HCT116 (cell line): ENCODE data around the gene TRPC4. TPM values are rescaled to one million over a fixed set of nuclear protein-coding genes. Genes with fewer than 3 reads are reported as not detected.

ENCODE experiments used
- ATAC-seq: fragments of 200-7000 bp; cut with Tn5 transposase; 2 replicates; pipeline ENCODE4 v1.9.1; 2020; ENCODE audit warnings: mild to moderate bottlenecking, moderate library complexity
- BruUV-seq: library from RNA; stranded (reverse); fragments of 400-500 nt; replicated peaks from 2 replicates; lab custom pipeline; 2021; lab: Mats Ljungman, UMichigan
- CTCF ChIA-PET: fragments of 300-600 bp; sonication (Branson Sonifier 250); formaldehyde crosslinking; loops from one replicate; lab custom pipeline; 2021; ENCODE audit warnings: antibody characterized with exemption; lab: Charles Lee
- POLR2A ChIA-PET: fragments of 300-600, 350-600 bp; sonication (Branson Sonifier 250); formaldehyde crosslinking; loops from one replicate; lab custom pipeline; 2021; ENCODE audit warnings: antibody characterized with exemption; lab: Charles Lee
- RAD21 ChIA-PET, 2 experiments: fragments of 300-600 bp; sonication (Branson Sonifier 250); formaldehyde crosslinking; loops; one replicate each; lab custom pipeline; 2023; ENCODE audit warnings: low total read pairs in 2 of 2; ENCODE audit not compliant: uncharacterized antibody in 2 of 2, unreplicated experiment in 2 of 2, low non-redundant PET in 1 of 2; lab: Charles Lee
- DNase-seq: peaks from one replicate; pipeline ENCODE4 v3.0.0-alpha.2; 2010; ENCODE audit warnings: low read depth, low spot score
- H2AFZ ChIP-seq: fragments of 200-600 bp; shearing (Covaris generic), sonication (generic); 2 replicates; pipeline ENCODE4 v1.6.1; 2017; ENCODE audit warnings: low read depth, mixed run types, mixed read lengths, antibody characterized with exemption, low read length; ENCODE audit not compliant: poor library complexity, severe bottlenecking
- H3K27ac ChIP-seq: 2 replicates; pipeline ENCODE4 v1.5.1; 2012; ENCODE audit warnings: low read depth, low read length
- H3K27me3 ChIP-seq: fragments of 200-600 bp; sonication (generic); 2 replicates; pipeline ENCODE4 v1.6.1; 2016; ENCODE audit warnings: mixed run types, low read length, mixed read lengths; ENCODE audit not compliant: insufficient read depth
- H3K36me3 ChIP-seq, 2 experiments: fragments of 200-500 bp in 1 of 2; fragments of 200-600 bp in 1 of 2; sonication (Bioruptor generic) in 1 of 2; sonication (generic) in 1 of 2; 2 replicates each; pipeline versions ENCODE4 v1.5.1 to v1.6.1; 2014 to 2016; ENCODE audit warnings: low read length in 2 of 2, inconsistent platforms in 1 of 2, mixed read lengths in 1 of 2, mixed run types in 1 of 2; ENCODE audit not compliant: insufficient read depth in 2 of 2, control insufficient read depth in 1 of 2
- H3K4me1 ChIP-seq, 2 experiments: fragments of 200-600 bp in 1 of 2; sonication (generic) in 1 of 2; 2 replicates each; pipeline versions ENCODE4 v1.5.1 to v1.6.1; 2012 to 2017; ENCODE audit warnings: low read length in 2 of 2, inconsistent platforms in 1 of 2, mild to moderate bottlenecking in 1 of 2, mixed read lengths in 1 of 2, mixed run types in 1 of 2, moderate library complexity in 1 of 2; ENCODE audit not compliant: insufficient read depth in 2 of 2, control insufficient read depth in 1 of 2
- H3K4me2 ChIP-seq: fragments of 200-600 bp; sonication (generic); 2 replicates; pipeline ENCODE4 v1.6.1; 2017; ENCODE audit warnings: mixed run types, low read length, mixed read lengths
- H3K4me3 ChIP-seq, 2 experiments: fragments of 200-600 bp in 1 of 2; sonication (generic) in 1 of 2; replicated peaks in 1 of 2; 2 replicates each; pipeline ENCODE4 v1.5.1; 2011 to 2016; ENCODE audit warnings: low read length in 2 of 2, control low read depth in 1 of 2, low read depth in 1 of 2, mild to moderate bottlenecking in 1 of 2, mixed read lengths in 1 of 2, mixed run types in 1 of 2
- H3K79me2 ChIP-seq: fragments of 200-600 bp; sonication (generic); 2 replicates; pipeline ENCODE4 v1.6.1; 2017; ENCODE audit warnings: mild to moderate bottlenecking, mixed run types, low read length, moderate library complexity, mixed read lengths; ENCODE audit not compliant: insufficient read depth
- H3K9ac ChIP-seq: fragments of 200-600 bp; sonication (generic); 2 replicates; pipeline ENCODE4 v1.6.1; 2016; ENCODE audit warnings: low read length, mixed read lengths
- H3K9me2 ChIP-seq: fragments of 200-600 bp; sonication (generic), shearing (Covaris generic); 2 replicates; pipeline ENCODE4 v1.6.1; 2017; ENCODE audit warnings: mixed run types, mild to moderate bottlenecking, moderate library complexity; ENCODE audit not compliant: insufficient read depth
- H3K9me3 ChIP-seq, 2 experiments: fragments of 200-500 bp in 1 of 2; fragments of 200-600 bp in 1 of 2; sonication (Bioruptor generic) in 1 of 2; sonication (generic) in 1 of 2; 2 replicates each; pipeline ENCODE4 v1.6.1; 2014 to 2017; ENCODE audit warnings: low read length in 2 of 2, mixed read lengths in 2 of 2, inconsistent platforms in 1 of 2, low read depth in 1 of 2, mild to moderate bottlenecking in 1 of 2, mixed run types in 1 of 2, moderate library complexity in 1 of 2; ENCODE audit not compliant: control insufficient read depth in 1 of 2, insufficient read depth in 1 of 2
- H4K20me1 ChIP-seq: fragments of 200-600 bp; sonication (generic), shearing (Covaris generic); 2 replicates; pipeline ENCODE4 v1.6.1; 2017; ENCODE audit warnings: mixed run types, mild to moderate bottlenecking, moderate library complexity; ENCODE audit not compliant: insufficient read depth
- ATF3 ChIP-seq: IDR thresholded peaks from 2 replicates; pipeline ENCODE4 v1.6.1; 2012
- CEBPB ChIP-seq: IDR thresholded peaks from 2 replicates; pipeline ENCODE4 v1.6.1; 2012; ENCODE audit warnings: low read depth
- CTCF ChIP-seq, 3 experiments: fragments of 200-600 bp in 1 of 3; sonication (generic) in 1 of 3; IDR thresholded peaks in 2 of 3; conservative IDR thresholded peaks in 1 of 3; 2 replicates each; pipeline ENCODE4 v1.5.1; 2012 to 2017; ENCODE audit warnings: low read depth in 2 of 3, low read length in 2 of 3, antibody characterized with exemption in 1 of 3, borderline replicate concordance in 1 of 3, control low read depth in 1 of 3, mild to moderate bottlenecking in 1 of 3, mixed read lengths in 1 of 3, mixed run types in 1 of 3, moderate library complexity in 1 of 3; ENCODE audit not compliant: insufficient read depth in 1 of 3
- EGR1 ChIP-seq: IDR thresholded peaks from 2 replicates; pipeline ENCODE4 v1.6.1; 2012; ENCODE audit warnings: low read depth
- ELF1 ChIP-seq: IDR thresholded peaks from 2 replicates; pipeline ENCODE4 v1.6.1; 2012; ENCODE audit warnings: low read depth, borderline replicate concordance
- EZH2 ChIP-seq: fragments of 200-600 bp; sonication (generic); IDR thresholded peaks from 2 replicates; pipeline ENCODE4 v1.6.1; 2017; ENCODE audit warnings: antibody characterized with exemption, mixed run types
- EZH2phosphoT487 ChIP-seq: fragments of 200-600 bp; IDR thresholded peaks from 2 replicates; pipeline ENCODE4 v1.6.1; 2018; ENCODE audit warnings: antibody characterized with exemption, borderline replicate concordance
- FOSL1 ChIP-seq: IDR thresholded peaks from 2 replicates; pipeline ENCODE4 v1.6.1; 2012; ENCODE audit warnings: low read depth
- POLR2A ChIP-seq: IDR thresholded peaks from 2 replicates; pipeline ENCODE4 v1.7.0; 2011; ENCODE audit warnings: borderline replicate concordance; ENCODE audit not compliant: insufficient read depth, insufficient read length; ENCODE audit errors: extremely low read depth
- POLR2AphosphoS5 ChIP-seq: IDR thresholded peaks from 2 replicates; pipeline ENCODE4 v1.6.1; 2011; ENCODE audit warnings: mild to moderate bottlenecking, low read depth, low read length, moderate library complexity
- RAD21 ChIP-seq: IDR thresholded peaks from 2 replicates; pipeline ENCODE4 v1.6.1; 2012; ENCODE audit warnings: low read depth, mild to moderate bottlenecking
- SP1 ChIP-seq: IDR thresholded peaks from 2 replicates; pipeline ENCODE4 v1.6.1; 2012; ENCODE audit warnings: low read depth
- SRF ChIP-seq: IDR thresholded peaks from 2 replicates; pipeline ENCODE4 v1.6.1; 2012; ENCODE audit warnings: low read depth
- TCF7L2 ChIP-seq: IDR thresholded peaks from 2 replicates; pipeline ENCODE4 v1.7.0; 2011; ENCODE audit warnings: borderline replicate concordance, inconsistent platforms; ENCODE audit not compliant: insufficient read depth, insufficient read length; ENCODE audit errors: extremely low read depth
- YY1 ChIP-seq: IDR thresholded peaks from 2 replicates; pipeline ENCODE4 v1.6.1; 2011; ENCODE audit warnings: low read length, low read depth, moderate library complexity, mild to moderate bottlenecking; ENCODE audit not compliant: insufficient replicate concordance; ENCODE audit errors: extremely low read depth
- ZFX ChIP-seq: fragments of 450-650 bp; IDR thresholded peaks from 2 replicates; pipeline ENCODE4 v1.6.1; 2017
- ZNF274 ChIP-seq: fragments of 200-500 bp; sonication (Bioruptor generic); IDR thresholded peaks from 2 replicates; pipeline ENCODE4 v1.6.1; 2014; ENCODE audit warnings: mild to moderate bottlenecking, low read depth, low read length, inconsistent platforms
- intact Hi-C: fragments of 100-400 bp; cut with micrococcal nuclease; formaldehyde crosslinking; loops from 2 replicates; pipeline ENCODE4 v1.10.0; 2022
- total RNA-seq: library from RNA; stranded (reverse); gene quantifications from one replicate; pipeline ENCODE4 v1.2.1, GENCODE V29; 2021; ENCODE audit not compliant: unreplicated experiment
- TF ChIP-seq, protein P1 (sequence below): IDR thresholded peaks from 2 replicates; pipeline ENCODE4 v1.6.1; 2011; ENCODE audit warnings: mild to moderate bottlenecking, low read length, moderate library complexity; ENCODE audit not compliant: insufficient replicate concordance; ENCODE audit errors: extremely low read depth

The TRPC4 gene
- total RNA-seq, 1 experiment from 2014 or later = not detected

- Histone ChIP-seq H3K9me2 (no peaks in the 10 kb centered on the region), H3K36me3 (no peaks in the 10 kb centered on the region), H3K4me2 (no peak overlapping the region), H3K4me1 (no peaks in the 10 kb centered on the region), H2AFZ (no peak overlapping the region), H3K79me2 (no peaks in the 10 kb centered on the region), H3K4me3 (no peak overlapping the region), H4K20me1 (no peaks in the 10 kb centered on the region), H3K27me3 (no peaks in the 10 kb centered on the region), H3K9me3 (peaks cover 9 to 13% of the 10 kb centered on the region in 2 experiments; a peak in 2 of 4 replicates), H3K27ac (no peak overlapping the region), H3K9ac (no peak overlapping the region)
- intact Hi-C loops = no loop called here
- POLR2A ChIA-PET = no interaction called here
- no peak for TF ChIP-seq SP1
- no peak for TF ChIP-seq SRF
- no peak for TF ChIP-seq FOSL1
- no peak for TF ChIP-seq EZH2phosphoT487
- TF ChIP-seq ZFX = no peak
- CTCF ChIA-PET = no interaction called here
- RAD21 ChIA-PET = no interaction called here
- ATAC-seq (no peak), DNase-seq (no peak)
- no TSS peak for BruUV-seq
Measured at GRCh38 chr13:37741536-37741935, 128.0 kb downstream of the TRPC4 start.

GRCh38 chr13:37736045-37736444, 133.5 kb downstream of the TRPC4 start:
- ATAC-seq = no peak
- Histone ChIP-seq H3K4me2 (no peak overlapping the region), H3K9ac (no peak overlapping the region), H3K4me1 (no peaks in the 10 kb centered on the region), H3K27me3 (no peaks in the 10 kb centered on the region), H2AFZ (no peak overlapping the region), H3K79me2 (no peaks in the 10 kb centered on the region), H3K27ac (no peak overlapping the region), H3K9me2 (no peaks in the 10 kb centered on the region), H3K9me3 (peaks cover 15 to 21% of the 10 kb centered on the region in 2 experiments; a peak in 3 of 4 replicates), H4K20me1 (no peaks in the 10 kb centered on the region), H3K4me3 (no peak overlapping the region), H3K36me3 (no peaks in the 10 kb centered on the region)
- intact Hi-C loops = no loop called here
- RAD21 ChIA-PET = no interaction called here
- CTCF ChIA-PET = no interaction called here
- POLR2A ChIA-PET = no interaction called here
- no TSS peak for BruUV-seq
- DNase-seq = no peak
- TF ChIP-seq SRF = no peak
- TF ChIP-seq FOSL1 = no peak
- TF ChIP-seq ZNF274 = no peak
- TF ChIP-seq SP1 = no peak
- no peak for TF ChIP-seq YY1
- TF ChIP-seq, protein P1, sequence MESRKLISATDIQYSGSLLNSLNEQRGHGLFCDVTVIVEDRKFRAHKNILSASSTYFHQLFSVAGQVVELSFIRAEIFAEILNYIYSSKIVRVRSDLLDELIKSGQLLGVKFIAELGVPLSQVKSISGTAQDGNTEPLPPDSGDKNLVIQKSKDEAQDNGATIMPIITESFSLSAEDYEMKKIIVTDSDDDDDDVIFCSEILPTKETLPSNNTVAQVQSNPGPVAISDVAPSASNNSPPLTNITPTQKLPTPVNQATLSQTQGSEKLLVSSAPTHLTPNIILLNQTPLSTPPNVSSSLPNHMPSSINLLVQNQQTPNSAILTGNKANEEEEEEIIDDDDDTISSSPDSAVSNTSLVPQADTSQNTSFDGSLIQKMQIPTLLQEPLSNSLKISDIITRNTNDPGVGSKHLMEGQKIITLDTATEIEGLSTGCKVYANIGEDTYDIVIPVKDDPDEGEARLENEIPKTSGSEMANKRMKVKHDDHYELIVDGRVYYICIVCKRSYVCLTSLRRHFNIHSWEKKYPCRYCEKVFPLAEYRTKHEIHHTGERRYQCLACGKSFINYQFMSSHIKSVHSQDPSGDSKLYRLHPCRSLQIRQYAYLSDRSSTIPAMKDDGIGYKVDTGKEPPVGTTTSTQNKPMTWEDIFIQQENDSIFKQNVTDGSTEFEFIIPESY = no peak
- no peak for TF ChIP-seq POLR2A
- no peak for TF ChIP-seq CEBPB
- TF ChIP-seq ZFX = no peak
- no peak for TF ChIP-seq TCF7L2
- TF ChIP-seq CTCF (IDR thresholded peaks at IDR 0.05 in 2 of 3, conservative IDR thresholded peaks at IDR 0.05 in 1 of 3; ENCODE audit: borderline replicate concordance in 1 of 3, insufficient read depth in 1 of 3, low read depth in 2 of 3, low read length in 2 of 3) = no peak
- TF ChIP-seq EZH2 = no peak
- TF ChIP-seq ELF1 = no peak
- no peak for TF ChIP-seq ATF3
- TF ChIP-seq EGR1 = no peak
- no peak for TF ChIP-seq RAD21
- TF ChIP-seq POLR2AphosphoS5 = no peak
